Lower lobe of right lung (tissue), 2 donors: ENCODE data around the gene GAS2L3. TPM values are rescaled to one million over a fixed set of nuclear protein-coding genes. Genes with fewer than 3 reads are reported as not detected.

Source experiments
- ATAC-seq, 2 donors: fragments of 200-7000 bp; cut with Tn5 transposase; one replicate each; pipeline ENCODE4 v1.9.1; 2020 to 2022; ENCODE audit warnings: mild to moderate bottlenecking in 2 of 2, moderate library complexity in 2 of 2
- DNase-seq: peaks from one replicate; pipeline ENCODE4 v3.0.0-alpha.2; 2020
- H3K27ac ChIP-seq: fragments of 200-600 bp; one replicate; pipeline ENCODE4 v1.8.0; 2022
- H3K27me3 ChIP-seq: fragments of 200-600 bp; one replicate; pipeline ENCODE4 v1.8.0; 2022; ENCODE audit warnings: low read depth
- H3K36me3 ChIP-seq: fragments of 200-600 bp; one replicate; pipeline ENCODE4 v1.8.0; 2022; ENCODE audit warnings: mild to moderate bottlenecking
- H3K4me1 ChIP-seq: fragments of 200-600 bp; one replicate; pipeline ENCODE4 v1.8.0; 2022
- H3K4me3 ChIP-seq: fragments of 200-600 bp; one replicate; pipeline ENCODE4 v1.8.0; 2022; ENCODE audit warnings: mild to moderate bottlenecking
- H3K9me3 ChIP-seq: fragments of 200-600 bp; one replicate; pipeline ENCODE4 v1.8.0; 2022
- intact Hi-C: fragments of 100-400 bp; cut with DNase I; formaldehyde crosslinking; loops from one replicate; pipeline ENCODE4 v1.11.0; 2022
- total RNA-seq: library from RNA; stranded (reverse); fragmentation: NEBNext Ultra II Directional; extraction: Animal tissue kit (Norgen Biotek cat#: 25700); gene quantifications from one replicate; pipeline ENCODE4 v1.2.1, GENCODE V29; 2021
- TF ChIP-seq, protein P1 (sequence below): fragments of 200-600 bp; IDR thresholded peaks from one replicate; pipeline ENCODE4 v1.8.0; 2022; ENCODE audit warnings: antibody characterized with exemption, mild to moderate bottlenecking
- donor health status: DM: no; HTN: yes; CAD: no; lungs with severe emphysema.

The GAS2L3 gene
- total RNA-seq, 1 donor from 2014 or later, result 19.4 TPM

DNA sequence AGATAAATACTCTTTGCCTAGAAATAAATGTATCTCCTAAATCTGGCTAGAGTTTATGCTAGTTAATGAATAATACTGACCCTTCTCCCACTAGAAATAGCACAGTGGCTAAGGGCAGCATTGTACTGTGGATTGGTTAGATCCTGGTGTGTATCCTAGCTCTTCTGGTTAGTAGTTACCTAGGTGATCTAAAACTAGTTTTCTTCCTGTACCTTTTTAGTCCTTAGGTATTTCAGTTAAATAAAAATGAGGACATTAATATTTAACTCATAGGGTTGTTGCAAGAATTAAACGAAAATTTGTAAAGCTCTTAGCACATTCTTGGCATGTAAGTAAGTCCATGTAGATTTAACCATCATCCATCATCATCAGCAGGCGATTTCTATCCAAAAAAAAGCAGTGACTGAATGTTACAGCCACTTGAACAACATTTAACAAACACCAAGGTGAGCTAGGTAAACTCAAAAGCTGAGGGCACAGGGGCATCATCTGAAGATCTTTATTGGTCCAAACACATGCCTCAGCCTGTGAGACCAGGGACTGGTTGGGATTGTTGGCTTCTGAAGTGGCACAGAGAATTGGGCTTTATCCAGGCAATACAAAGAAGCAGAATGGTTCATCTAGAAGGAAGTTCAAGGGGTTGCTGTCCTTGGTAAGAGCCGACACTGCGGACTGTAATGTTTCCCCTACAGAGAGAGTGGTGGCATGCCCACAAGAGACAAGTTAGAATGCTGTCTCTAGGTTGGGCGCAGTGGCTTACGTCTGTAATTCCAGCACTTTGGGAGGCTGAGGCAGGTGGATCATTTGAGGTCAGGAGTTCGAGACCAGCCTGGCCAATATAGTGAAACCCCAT is 100.8 kb downstream of the GAS2L3 start:
- TF ChIP-seq, protein P1, sequence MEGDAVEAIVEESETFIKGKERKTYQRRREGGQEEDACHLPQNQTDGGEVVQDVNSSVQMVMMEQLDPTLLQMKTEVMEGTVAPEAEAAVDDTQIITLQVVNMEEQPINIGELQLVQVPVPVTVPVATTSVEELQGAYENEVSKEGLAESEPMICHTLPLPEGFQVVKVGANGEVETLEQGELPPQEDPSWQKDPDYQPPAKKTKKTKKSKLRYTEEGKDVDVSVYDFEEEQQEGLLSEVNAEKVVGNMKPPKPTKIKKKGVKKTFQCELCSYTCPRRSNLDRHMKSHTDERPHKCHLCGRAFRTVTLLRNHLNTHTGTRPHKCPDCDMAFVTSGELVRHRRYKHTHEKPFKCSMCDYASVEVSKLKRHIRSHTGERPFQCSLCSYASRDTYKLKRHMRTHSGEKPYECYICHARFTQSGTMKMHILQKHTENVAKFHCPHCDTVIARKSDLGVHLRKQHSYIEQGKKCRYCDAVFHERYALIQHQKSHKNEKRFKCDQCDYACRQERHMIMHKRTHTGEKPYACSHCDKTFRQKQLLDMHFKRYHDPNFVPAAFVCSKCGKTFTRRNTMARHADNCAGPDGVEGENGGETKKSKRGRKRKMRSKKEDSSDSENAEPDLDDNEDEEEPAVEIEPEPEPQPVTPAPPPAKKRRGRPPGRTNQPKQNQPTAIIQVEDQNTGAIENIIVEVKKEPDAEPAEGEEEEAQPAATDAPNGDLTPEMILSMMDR, result no peak
- Histone ChIP-seq H3K9me3 (no peaks in the 10 kb centered on the region), H3K27ac (no peak overlapping the region), H3K27me3 (peaks cover 4% of the 10 kb centered on the region), H3K4me3 (no peak overlapping the region), H3K36me3 (no peaks in the 10 kb centered on the region), H3K4me1 (no peaks in the 10 kb centered on the region)
- no peak for ATAC-seq
- no peak for DNase-seq
- intact Hi-C loops, result no loop called here

Other genes with a start within 250 kb of the GAS2L3 start
- not detected for gene SLC17A8, start 216.6 kb upstream of the GAS2L3 start, total RNA-seq
- not detected for gene NR1H4, start 99.8 kb upstream of the GAS2L3 start, total RNA-seq
- gene ANO4, start 221.1 kb downstream of the GAS2L3 start, total RNA-seq, result 0.74 TPM